ENCODE data around the gene KATNBL1.

Gene KATNBL1, protein sequence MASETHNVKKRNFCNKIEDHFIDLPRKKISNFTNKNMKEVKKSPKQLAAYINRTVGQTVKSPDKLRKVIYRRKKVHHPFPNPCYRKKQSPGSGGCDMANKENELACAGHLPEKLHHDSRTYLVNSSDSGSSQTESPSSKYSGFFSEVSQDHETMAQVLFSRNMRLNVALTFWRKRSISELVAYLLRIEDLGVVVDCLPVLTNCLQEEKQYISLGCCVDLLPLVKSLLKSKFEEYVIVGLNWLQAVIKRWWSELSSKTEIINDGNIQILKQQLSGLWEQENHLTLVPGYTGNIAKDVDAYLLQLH

GRCh38 chr15:34209421-34210282 is at the start of gene KATNBL1:
Gene KATNBL1 (minus strand): TSS chr15:34210096. CDS start chr15:34163676, 46,420 bp downstream.
- peak; percentile 39 for DNase-seq

GRCh38 chr15:34259566-34259965 is 49.7 kb upstream of the KATNBL1 start:
- DNase-seq: no peak

DNA sequence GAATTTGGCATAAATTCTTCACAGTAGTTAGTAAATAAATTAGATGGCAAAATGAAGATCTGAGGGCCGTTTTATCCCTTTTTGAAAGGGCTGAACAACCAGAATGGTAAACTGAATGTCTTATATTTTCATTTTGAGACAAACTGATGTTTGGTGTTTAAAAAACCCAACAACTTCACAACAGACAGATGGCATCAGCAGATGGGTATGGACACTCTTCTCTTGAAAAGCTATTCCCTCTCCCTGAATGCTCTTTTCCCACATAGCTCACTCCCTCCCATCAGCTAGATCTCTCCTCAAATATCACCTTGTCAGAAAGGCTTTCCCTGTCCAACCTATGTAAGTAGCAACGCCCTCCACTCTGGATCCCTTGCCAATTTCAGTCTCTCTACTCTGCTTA is 48.3 kb upstream of the KATNBL1 start:
- DNase-seq: no peak

GRCh38 chr15:34252545-34252944 is 42.6 kb upstream of the KATNBL1 start:
- DNase-seq: no peak

GRCh38 chr15:34248190-34248589 is 38.3 kb upstream of the KATNBL1 start:
- DNase-seq: no peak

DNA sequence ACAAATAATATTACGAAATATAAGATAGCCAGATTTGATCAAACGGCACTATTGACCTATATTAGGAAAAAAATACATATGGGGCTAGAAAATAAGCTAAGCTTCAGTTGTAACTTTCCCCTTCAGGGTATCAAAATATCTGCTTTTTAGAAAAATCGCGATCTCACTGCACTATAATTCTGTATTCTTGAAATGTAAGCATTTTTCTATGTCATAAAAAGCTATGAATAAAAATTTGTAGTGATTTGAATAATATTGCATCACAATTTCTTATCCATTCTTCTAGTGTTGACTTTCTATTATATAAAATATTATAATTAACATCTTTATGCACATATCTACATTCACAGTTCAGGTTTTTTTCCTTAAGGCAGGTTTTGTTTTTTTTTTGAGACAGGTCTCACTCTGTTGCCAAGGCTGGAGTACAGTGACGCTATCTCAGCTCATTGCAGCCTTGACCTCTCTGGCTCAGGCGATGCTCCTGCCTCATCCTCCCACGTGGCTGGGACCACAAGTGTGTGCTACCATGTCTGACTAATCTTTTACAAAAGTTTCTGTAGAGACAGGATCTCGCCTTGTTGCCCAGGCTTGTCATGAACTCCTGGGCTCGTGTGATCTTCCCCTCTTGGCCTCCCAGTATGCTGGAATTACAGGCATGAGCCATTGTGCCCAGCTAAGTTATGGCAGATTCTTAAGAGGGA is 36.5 kb upstream of the KATNBL1 start:
- no peak for DNase-seq

DNA sequence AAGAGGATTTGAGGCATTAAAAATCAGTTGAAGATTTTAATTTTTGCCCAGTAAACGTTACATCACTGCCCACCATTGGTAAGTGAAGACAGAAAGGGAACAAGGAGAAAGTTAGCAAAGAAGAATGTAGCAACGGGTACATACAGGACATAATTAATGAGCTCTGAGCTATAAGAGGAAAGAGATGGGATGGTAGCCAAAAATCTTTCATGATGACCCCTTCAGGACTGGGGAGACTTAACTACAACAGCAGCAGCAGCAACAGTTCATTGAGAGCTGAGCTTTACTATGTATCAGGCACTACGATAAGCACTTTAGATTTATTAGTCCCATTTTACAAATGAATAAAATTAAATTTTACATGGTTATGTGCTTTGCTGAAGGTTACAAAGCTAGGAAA is 33.3 kb upstream of the KATNBL1 start:
- DNase-seq: no peak

GRCh38 chr15:34242331-34242710 is 32.4 kb upstream of the KATNBL1 start:
- no peak for DNase-seq

DNA sequence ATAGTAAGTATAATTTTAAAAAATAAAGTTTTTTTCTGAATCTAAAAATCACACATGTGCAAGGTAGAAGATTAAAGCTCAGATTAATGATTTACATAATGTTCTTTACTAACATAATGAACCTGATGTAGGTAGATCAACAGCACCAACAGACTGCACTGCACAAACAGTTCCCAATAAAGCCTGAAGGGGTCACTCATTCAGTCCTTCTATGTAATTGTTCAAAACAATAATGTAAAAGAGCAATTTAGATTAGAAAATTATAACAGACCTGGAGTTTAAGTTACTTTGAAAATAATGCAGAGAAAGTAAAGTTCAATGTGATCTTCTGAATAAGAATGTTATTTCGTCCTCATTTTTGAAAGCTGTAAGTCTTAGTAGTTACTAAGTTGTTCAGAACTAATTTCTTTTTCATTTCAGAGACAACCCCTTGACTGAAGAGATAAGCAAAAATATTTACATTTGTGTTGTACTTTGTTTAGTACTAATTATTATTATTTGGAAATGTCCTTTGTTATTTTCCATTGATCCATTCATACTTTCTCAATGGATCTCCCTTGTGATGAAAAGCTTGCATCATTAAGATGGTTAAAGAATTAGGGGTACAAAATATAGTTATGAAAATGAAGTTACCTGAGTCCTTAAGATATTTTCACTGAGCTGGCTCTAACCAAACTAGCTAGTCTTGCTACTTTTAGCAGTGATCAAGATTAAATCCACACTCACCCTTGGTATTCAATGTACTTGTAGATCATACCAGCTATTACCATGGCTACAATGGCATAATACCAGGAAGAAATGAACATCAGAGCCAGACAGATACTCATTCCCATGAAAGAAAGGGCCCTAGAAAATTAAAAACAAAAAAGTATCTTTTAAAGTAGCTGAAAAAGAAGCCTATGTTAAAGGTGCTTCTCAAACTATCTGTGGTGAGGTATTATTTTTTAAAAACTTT is 31.8 kb upstream of the KATNBL1 start:
- DNase-seq: no peak

- DNase-seq: no peak
These were observed 30.6 kb upstream of the KATNBL1 start for GRCh38 chr15:34240537-34240936.

DNA sequence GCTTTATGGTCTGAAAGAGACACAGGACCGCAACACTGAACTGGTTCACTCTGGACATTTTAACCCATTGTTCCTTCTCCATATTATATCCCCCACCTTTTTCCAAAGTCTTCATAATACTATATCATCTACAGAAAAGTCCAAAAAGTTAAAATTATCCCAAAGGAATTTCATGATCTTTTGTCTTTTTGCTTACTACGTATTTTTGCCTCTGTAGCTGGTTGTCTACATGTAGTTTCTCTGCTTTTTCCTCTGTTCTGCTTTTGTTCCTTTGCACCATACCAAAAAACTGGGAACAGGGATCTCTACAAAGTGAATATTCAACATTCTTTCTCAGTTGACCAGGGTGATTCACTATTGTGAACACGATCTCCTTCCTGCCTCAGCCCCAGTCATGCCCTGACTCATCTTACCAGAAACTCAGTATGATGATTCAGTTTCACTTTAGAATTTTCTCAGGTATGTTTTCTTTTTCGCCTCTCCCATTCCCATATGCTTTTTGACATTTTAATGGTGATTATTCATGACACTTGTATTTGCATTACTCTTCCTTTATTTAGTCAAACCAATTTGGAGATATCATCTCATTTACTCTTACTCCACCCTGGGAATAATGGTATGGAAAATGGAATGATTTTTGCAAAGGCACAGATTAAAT is 29.4 kb upstream of the KATNBL1 start:
- no peak for DNase-seq

GRCh38 chr15:34233614-34234013 is 23.7 kb upstream of the KATNBL1 start:
- no peak for DNase-seq

GRCh38 chr15:34223904-34224596 is 14.2 kb upstream of the KATNBL1 start:
- no peak for DNase-seq

DNA sequence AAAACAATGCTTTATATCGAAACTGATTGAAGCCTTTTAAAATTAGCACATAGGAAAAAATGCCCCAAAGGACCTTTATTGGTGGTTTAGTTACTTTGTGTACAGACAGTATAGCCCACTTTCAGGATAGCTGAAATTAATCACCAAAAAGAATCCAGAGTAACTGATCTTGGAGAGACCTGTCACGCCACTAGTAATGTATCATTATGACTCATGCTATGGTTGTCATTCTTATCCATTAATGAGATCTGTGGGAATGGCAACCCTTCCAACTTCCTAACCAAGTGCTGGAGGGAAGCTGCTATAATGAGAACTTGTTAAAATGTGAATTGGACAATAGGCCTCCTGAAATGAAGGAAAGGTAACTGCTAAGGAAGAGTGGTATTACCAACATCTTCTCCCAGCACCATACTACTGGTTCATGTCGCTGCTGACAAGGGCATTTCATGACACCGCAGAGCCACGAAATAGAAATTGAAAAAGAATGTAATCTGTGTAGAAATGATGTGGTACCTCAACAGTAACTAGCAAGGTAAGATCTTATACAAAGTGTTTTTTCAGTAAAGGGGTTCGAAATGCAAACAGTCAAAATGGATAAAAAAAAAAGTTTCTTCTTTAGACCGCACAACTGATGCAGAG is 7.8 kb upstream of the KATNBL1 start:
- no peak for DNase-seq

GRCh38 chr15:34216527-34217270 is 6.8 kb upstream of the KATNBL1 start:
- no peak for DNase-seq

- no peak for DNase-seq
These were observed 4.2 kb upstream of the KATNBL1 start for GRCh38 chr15:34214135-34214534.

DNA sequence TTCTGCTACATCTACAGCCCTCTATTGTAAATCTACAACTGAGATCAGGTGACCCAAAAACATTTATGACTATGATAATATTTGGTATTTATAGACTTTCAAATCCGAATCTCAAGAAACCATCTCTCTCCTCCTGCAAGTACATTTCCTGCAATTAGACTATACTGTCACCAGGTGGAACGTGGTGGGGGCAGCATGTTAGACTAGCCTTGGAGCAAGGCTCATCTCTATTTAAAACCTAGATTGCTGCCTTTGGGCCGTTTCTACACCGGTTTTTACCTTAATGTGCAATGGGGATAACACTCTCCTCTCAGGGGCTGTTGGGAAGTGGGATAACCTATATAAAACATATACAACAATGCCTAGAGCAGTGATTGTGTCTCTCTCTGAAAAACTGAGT is 3.8 kb upstream of the KATNBL1 start:
- DNase-seq: no peak

GRCh38 chr15:34206011-34206410 is 3.9 kb downstream of the KATNBL1 start:
- no peak for DNase-seq

GRCh38 chr15:34203936-34204335 is 6.0 kb downstream of the KATNBL1 start:
- DNase-seq: no peak

GRCh38 chr15:34203305-34203704 is 6.6 kb downstream of the KATNBL1 start:
- DNase-seq: no peak
